H9 (cell line): ENCODE measurements around the gene NPS. TPM values are rescaled to one million over a fixed set of nuclear protein-coding genes. Genes with fewer than 3 reads are reported as not detected.

Experiments
- DNase-seq: peaks from one replicate; pipeline ENCODE4 v3.0.0-alpha.2; 2017
- H2AFZ ChIP-seq: one replicate; pipeline ENCODE4 v1.6.1; 2013; ENCODE audit warnings: mild to moderate bottlenecking, low read length, control low read depth, moderate library complexity
- H2AK5ac ChIP-seq: 2 replicates; pipeline ENCODE4 v1.6.1; 2013; ENCODE audit warnings: low read length, control low read depth, mixed read lengths; ENCODE audit not compliant: insufficient read length
- H2BK120ac ChIP-seq: one replicate; pipeline ENCODE4 v1.6.1; 2013; ENCODE audit warnings: low read depth, mild to moderate bottlenecking, low read length, control low read depth, inconsistent platforms; ENCODE audit not compliant: poor library complexity, severe bottlenecking
- H2BK12ac ChIP-seq: 2 replicates; pipeline ENCODE4 v1.6.1; 2013; ENCODE audit warnings: low read length, control low read depth, mixed read lengths, low read depth; ENCODE audit not compliant: insufficient read length
- H2BK15ac ChIP-seq: 2 replicates; pipeline ENCODE4 v1.6.1; 2013; ENCODE audit warnings: low read depth, low read length, control low read depth
- H2BK20ac ChIP-seq: one replicate; pipeline ENCODE4 v1.6.1; 2013; ENCODE audit warnings: low read depth, mild to moderate bottlenecking, low read length, control low read depth, inconsistent platforms; ENCODE audit not compliant: poor library complexity, severe bottlenecking
- H2BK5ac ChIP-seq: 2 replicates; pipeline ENCODE4 v1.6.1; 2013; ENCODE audit warnings: low read length, control low read depth, mixed read lengths; ENCODE audit not compliant: insufficient read length
- H3K14ac ChIP-seq: 2 replicates; pipeline ENCODE4 v1.6.1; 2013; ENCODE audit warnings: low read length, control low read depth; ENCODE audit not compliant: insufficient read depth
- H3K18ac ChIP-seq: 2 replicates; pipeline ENCODE4 v1.6.1; 2013; ENCODE audit warnings: low read depth, mild to moderate bottlenecking, mixed read lengths, low read length, control low read depth; ENCODE audit not compliant: insufficient read length
- H3K23ac ChIP-seq: 2 replicates; pipeline ENCODE4 v1.6.1; 2013; ENCODE audit warnings: low read length, control low read depth, mixed read lengths, low read depth; ENCODE audit not compliant: insufficient read length
- H3K23me2 ChIP-seq: 2 replicates; pipeline ENCODE4 v1.6.1; 2013; ENCODE audit warnings: low read depth, mild to moderate bottlenecking, mixed read lengths, low read length, control low read depth; ENCODE audit not compliant: insufficient read length, poor library complexity, severe bottlenecking
- H3K27ac ChIP-seq: 2 replicates; pipeline ENCODE4 v1.5.1; 2013; ENCODE audit warnings: low read length, control low read depth, mixed read lengths, low read depth; ENCODE audit not compliant: insufficient read length
- H3K27me3 ChIP-seq: 2 replicates; pipeline ENCODE4 v1.6.1; 2013; ENCODE audit warnings: low read length, control low read depth, inconsistent platforms; ENCODE audit not compliant: insufficient read depth
- H3K4ac ChIP-seq: 2 replicates; pipeline ENCODE4 v1.6.1; 2013; ENCODE audit warnings: low read depth, mild to moderate bottlenecking, control low read depth, inconsistent platforms, low read length, moderate library complexity
- H3K4me1 ChIP-seq: 2 replicates; pipeline ENCODE4 v1.6.1; 2013; ENCODE audit warnings: low read length, control low read depth, inconsistent platforms; ENCODE audit not compliant: insufficient read depth
- H3K4me2 ChIP-seq: 2 replicates; pipeline ENCODE4 v1.6.1; 2013; ENCODE audit warnings: low read length, control low read depth, mixed read lengths; ENCODE audit not compliant: insufficient read length, insufficient read depth
- H3K56ac ChIP-seq: 2 replicates; pipeline ENCODE4 v1.6.1; 2013; ENCODE audit warnings: low read depth, mild to moderate bottlenecking, mixed read lengths, low read length, control low read depth; ENCODE audit not compliant: insufficient read length
- H3K79me1 ChIP-seq: 2 replicates; pipeline ENCODE4 v1.6.1; 2013; ENCODE audit warnings: low read depth, mild to moderate bottlenecking, moderate library complexity, low read length, control low read depth, inconsistent platforms; ENCODE audit not compliant: insufficient read depth, poor library complexity, severe bottlenecking
- H3K79me2 ChIP-seq: 2 replicates; pipeline ENCODE4 v1.6.1; 2013; ENCODE audit warnings: low read length, control low read depth, inconsistent platforms; ENCODE audit not compliant: insufficient read depth
- H3K9ac ChIP-seq: 2 replicates; pipeline ENCODE4 v1.6.1; 2013; ENCODE audit warnings: low read length, control low read depth, mixed read lengths; ENCODE audit not compliant: insufficient read length; ENCODE audit errors: extremely low read depth
- H3K9me3 ChIP-seq: one replicate; pipeline ENCODE4 v1.6.1; 2013; ENCODE audit warnings: low read depth, low read length, inconsistent platforms; ENCODE audit not compliant: control insufficient read depth
- H3T11ph ChIP-seq: one replicate; pipeline ENCODE4 v1.6.1; 2013; ENCODE audit warnings: mild to moderate bottlenecking, low read length, control low read depth, inconsistent platforms
- H4K20me1 ChIP-seq: one replicate; pipeline ENCODE4 v1.6.1; 2013; ENCODE audit not compliant: control insufficient read depth, insufficient read length, insufficient read depth
- H4K5ac ChIP-seq: 2 replicates; pipeline ENCODE4 v1.6.1; 2013; ENCODE audit warnings: low read depth, mild to moderate bottlenecking, mixed read lengths, low read length, control low read depth; ENCODE audit not compliant: insufficient read length
- H4K8ac ChIP-seq: replicated peaks from 2 replicates; pipeline ENCODE4 v1.6.1; 2013; ENCODE audit warnings: low read length, control low read depth, mixed read lengths, low read depth; ENCODE audit not compliant: insufficient read length
- H4K91ac ChIP-seq: 2 replicates; pipeline ENCODE4 v1.6.1; 2013; ENCODE audit warnings: low read depth, mild to moderate bottlenecking, moderate library complexity, mixed read lengths, low read length, control low read depth; ENCODE audit not compliant: insufficient read length
- H3K27ac Mint-ChIP-seq, 3 experiments: 2 replicates in 2 of 3; 3 replicates in 1 of 3; pipeline ENCODE4 v1.8.0; 2020 to 2021; ENCODE audit warnings: mixed read lengths in 3 of 3, mild to moderate bottlenecking in 1 of 3, moderate library complexity in 1 of 3
- H3K27me3 Mint-ChIP-seq: 2 replicates; pipeline ENCODE4 v1.8.0; 2021; ENCODE audit warnings: low read depth, mild to moderate bottlenecking, moderate library complexity, mixed read lengths
- H3K36me3 Mint-ChIP-seq, 3 experiments: 2 replicates in 2 of 3; 3 replicates in 1 of 3; pipeline ENCODE4 v1.8.0; 2020 to 2021; ENCODE audit warnings: low read depth in 3 of 3, mixed read lengths in 3 of 3; ENCODE audit not compliant: insufficient read depth in 1 of 3
- H3K4me1 Mint-ChIP-seq, 2 experiments: 2 replicates each; pipeline ENCODE4 v1.8.0; 2020; ENCODE audit warnings: mixed read lengths in 2 of 2
- H3K4me3 Mint-ChIP-seq, 2 experiments: 2 replicates in 1 of 2; 3 replicates in 1 of 2; pipeline ENCODE4 v1.8.0; 2020 to 2021; ENCODE audit warnings: mild to moderate bottlenecking in 2 of 2, mixed read lengths in 2 of 2, moderate library complexity in 1 of 2
- H3K9me3 Mint-ChIP-seq, 2 experiments: 2 replicates in 1 of 2; 3 replicates in 1 of 2; pipeline ENCODE4 v1.8.0; 2020; ENCODE audit warnings: mild to moderate bottlenecking in 2 of 2, mixed read lengths in 2 of 2, moderate library complexity in 1 of 2
- CTCF ChIP-seq: fragments of 200-600 bp; sonication (generic); conservative IDR thresholded peaks from 3 replicates; pipeline ENCODE4 v1.8.0; 2021; ENCODE audit warnings: antibody characterized with exemption, mild to moderate bottlenecking
- WGBS: extraction: QIAGEN DNeasy Blood & Tissue Kit; methylation state at CpG from one replicate; pipeline ENCODE4 v1.1.7; 2013; ENCODE audit warnings: missing lambda C conversion rate, low lambda C conversion rate, mixed read lengths; ENCODE audit not compliant: insufficient read length; ENCODE audit errors: extremely low coverage; 5-methylcytosine and 5-hydroxymethylcytosine counted together
- total RNA-seq: library from RNA; stranded (reverse); gene quantifications from 2 replicates; pipeline ENCODE4 v1.2.1, GENCODE V29; 2021

Gene NPS
- total RNA-seq, 1 experiment from 2014 or later: not detected

DNA sequence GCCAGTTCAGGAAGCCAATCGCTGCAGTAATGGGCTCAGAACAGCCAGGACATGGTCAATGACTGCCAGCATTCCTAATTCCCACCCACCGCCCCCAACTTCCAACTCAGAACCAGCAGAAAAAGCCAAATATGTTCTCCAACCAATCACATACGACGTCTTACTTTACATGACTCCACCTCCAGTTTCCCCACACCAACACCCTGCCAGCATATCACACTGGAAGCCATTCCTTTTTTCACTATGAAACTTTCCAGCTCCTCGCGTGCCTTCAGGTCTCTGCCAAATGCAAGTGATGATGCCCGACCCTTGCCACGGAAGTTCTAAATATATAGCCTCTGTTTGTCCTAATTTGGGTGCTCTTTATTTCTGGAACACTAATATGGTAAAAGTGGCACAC lies 12.5 kb downstream of the NPS start:
- Histone ChIP-seq H3K27ac (no peak overlapping the region), H3K23me2 (no peaks in the 10 kb centered on the region), H3K27me3 (no peaks in the 10 kb centered on the region), H4K8ac (no peak overlapping the region), H3K18ac (no peak overlapping the region), H2BK20ac (no peak overlapping the region), H3K9me3 (no peaks in the 10 kb centered on the region), H3K23ac (no peak overlapping the region), H2BK15ac (no peak overlapping the region), H3K4ac (no peak overlapping the region), H2AFZ (no peak overlapping the region), H3K79me2 (no peaks in the 10 kb centered on the region), H3K79me1 (no peaks in the 10 kb centered on the region), H3K9ac (no peak overlapping the region), H2AK5ac (no peak overlapping the region), H4K20me1 (no peaks in the 10 kb centered on the region), H4K91ac (no peak overlapping the region), H2BK120ac (no peak overlapping the region), H3K56ac (no peak overlapping the region), H2BK12ac (no peak overlapping the region), H3K4me2 (no peak overlapping the region), H4K5ac (no peak overlapping the region), H2BK5ac (no peak overlapping the region), H3T11ph (no peak overlapping the region), H3K14ac (no peak overlapping the region), H3K4me1 (no peaks in the 10 kb centered on the region)
- WGBS: no CpG with 5 or more reads among the region's 8 CpGs
- TF ChIP-seq CTCF: no peak
- no peaks in the 10 kb centered on the region; a peak in 1 of 5 replicates for H3K9me3 Mint-ChIP-seq
- H3K4me1 Mint-ChIP-seq: peaks cover 1 to 5% of the 10 kb centered on the region in 2 experiments
- peaks cover 10% of the 10 kb centered on the region for H3K27me3 Mint-ChIP-seq
- H3K4me3 Mint-ChIP-seq: no peak overlapping the region
- DNase-seq: no peak
- H3K36me3 Mint-ChIP-seq: no peaks in the 10 kb centered on the region
- H3K27ac Mint-ChIP-seq: no peak overlapping the region
